Mesendoderm (in vitro differentiated cells): ENCODE measurements around the gene GRIA2.

ENCODE experiments used
- DNase-seq: peaks from one replicate; pipeline ENCODE4 v3.0.0; 2013
- H2AK5ac ChIP-seq: 2 replicates; pipeline ENCODE4 v1.6.1; 2013; ENCODE audit warnings: low read length, inconsistent platforms
- H2BK120ac ChIP-seq: 2 replicates; pipeline ENCODE4 v1.6.1; 2013; ENCODE audit warnings: low read depth, mild to moderate bottlenecking, low read length, moderate library complexity, mixed read lengths
- H2BK15ac ChIP-seq: replicated peaks from 2 replicates; pipeline ENCODE4 v1.6.1; 2013; ENCODE audit warnings: low read depth, mild to moderate bottlenecking, moderate library complexity
- H2BK5ac ChIP-seq: 2 replicates; pipeline ENCODE4 v1.6.1; 2013; ENCODE audit warnings: low read length, inconsistent platforms
- H3K18ac ChIP-seq: 2 replicates; pipeline ENCODE4 v1.6.1; 2013; ENCODE audit warnings: mild to moderate bottlenecking, low read length, mixed read lengths
- H3K23ac ChIP-seq: one replicate; pipeline ENCODE4 v1.6.1; 2013; ENCODE audit warnings: low read length
- H3K27ac ChIP-seq: 2 replicates; pipeline ENCODE4 v1.5.1; 2013; ENCODE audit warnings: low read depth, mild to moderate bottlenecking, inconsistent platforms, low read length, moderate library complexity
- H3K27me3 ChIP-seq: 2 replicates; pipeline ENCODE4 v1.6.1; 2013; ENCODE audit warnings: low read length, control low read depth, mild to moderate bottlenecking, inconsistent platforms; ENCODE audit not compliant: insufficient read depth, poor library complexity
- H3K36me3 ChIP-seq: 2 replicates; pipeline ENCODE4 v1.6.1; 2013; ENCODE audit warnings: low read length, inconsistent platforms; ENCODE audit not compliant: control insufficient read depth, insufficient read depth
- H3K4ac ChIP-seq: one replicate; pipeline ENCODE4 v1.6.1; 2013; ENCODE audit warnings: low read depth, mild to moderate bottlenecking, low read length, moderate library complexity
- H3K4me1 ChIP-seq: 2 replicates; pipeline ENCODE4 v1.6.1; 2013; ENCODE audit warnings: low read depth, low read length, inconsistent platforms; ENCODE audit not compliant: control insufficient read depth
- H3K4me2 ChIP-seq: 2 replicates; pipeline ENCODE4 v1.6.1; 2013; ENCODE audit warnings: low read length
- H3K4me3 ChIP-seq: 2 replicates; pipeline ENCODE4 v1.5.1; 2013; ENCODE audit warnings: mild to moderate bottlenecking, low read length
- H3K56ac ChIP-seq: one replicate; pipeline ENCODE4 v1.6.1; 2013; ENCODE audit warnings: low read length
- H3K79me1 ChIP-seq: 2 replicates; pipeline ENCODE4 v1.6.1; 2013; ENCODE audit warnings: low read length, inconsistent platforms
- H3K79me2 ChIP-seq: 2 replicates; pipeline ENCODE4 v1.6.1; 2013; ENCODE audit warnings: mild to moderate bottlenecking, low read length; ENCODE audit not compliant: control insufficient read depth, insufficient read depth
- H3K9ac ChIP-seq: 2 replicates; pipeline ENCODE4 v1.6.1; 2013; ENCODE audit warnings: low read length, inconsistent platforms
- H4K5ac ChIP-seq: one replicate; pipeline ENCODE4 v1.6.1; 2013; ENCODE audit warnings: low read length
- H4K8ac ChIP-seq: one replicate; pipeline ENCODE4 v1.6.1; 2013; ENCODE audit warnings: low read depth, mild to moderate bottlenecking, control low read depth, low read length, moderate library complexity
- WGBS: extraction: QIAGEN DNeasy Blood & Tissue Kit; methylation state at CpG from one replicate; pipeline ENCODE4 v1.1.7; 2013; ENCODE audit warnings: low lambda C conversion rate, missing lambda C conversion rate; ENCODE audit not compliant: insufficient coverage; ENCODE audit errors: extremely low coverage; 5-methylcytosine and 5-hydroxymethylcytosine counted together

Gene GRIA2

GRCh38 chr4:157300701-157301100, 80.2 kb downstream of the GRIA2 start:
- H3K79me1 ChIP-seq, result no peaks in the 10 kb centered on the region
- H3K36me3 ChIP-seq, result no peaks in the 10 kb centered on the region
- H2BK15ac ChIP-seq, result no peak overlapping the region
- H3K4me2 ChIP-seq, result no peak overlapping the region
- no peak overlapping the region for H4K5ac ChIP-seq
- H3K27ac ChIP-seq, result no peak overlapping the region
- H3K56ac ChIP-seq, result no peak overlapping the region
- no peak overlapping the region for H4K8ac ChIP-seq
- H3K4me1 ChIP-seq, result no peaks in the 10 kb centered on the region
- H3K4me3 ChIP-seq, result no peak overlapping the region
- no CpG with 5 or more reads among the region's 2 CpGs for WGBS
- H3K4ac ChIP-seq, result no peak overlapping the region
- H2BK5ac ChIP-seq, result no peak overlapping the region
- H3K27me3 ChIP-seq, result no peaks in the 10 kb centered on the region
- peak; percentile 5 for DNase-seq
- H2BK120ac ChIP-seq, result no peak overlapping the region
- H3K79me2 ChIP-seq, result no peaks in the 10 kb centered on the region
- H3K18ac ChIP-seq, result no peak overlapping the region
- H3K9ac ChIP-seq, result no peak overlapping the region
- no peak overlapping the region for H2AK5ac ChIP-seq
- H3K23ac ChIP-seq, result no peak overlapping the region

- no peak overlapping the region for H4K8ac ChIP-seq
- H3K79me1 ChIP-seq, result no peaks in the 10 kb centered on the region
- no peaks in the 10 kb centered on the region for H3K79me2 ChIP-seq
- no peaks in the 10 kb centered on the region for H3K27me3 ChIP-seq
- H4K5ac ChIP-seq, result no peak overlapping the region
- no peaks in the 10 kb centered on the region for H3K36me3 ChIP-seq
- no peak overlapping the region for H3K23ac ChIP-seq
- H2BK15ac ChIP-seq, result no peak overlapping the region
- no peak overlapping the region for H3K4me2 ChIP-seq
- peak; percentile 5 for DNase-seq
- H3K56ac ChIP-seq, result no peak overlapping the region
- no peak overlapping the region for H3K18ac ChIP-seq
- no peak overlapping the region for H2BK120ac ChIP-seq
- no peak overlapping the region for H2BK5ac ChIP-seq
- H3K4me1 ChIP-seq, result no peaks in the 10 kb centered on the region
- H3K9ac ChIP-seq, result no peak overlapping the region
- H3K4me3 ChIP-seq, result no peak overlapping the region
- no peak overlapping the region for H2AK5ac ChIP-seq
- H3K4ac ChIP-seq, result no peak overlapping the region
- no peak overlapping the region for H3K27ac ChIP-seq
- no CpG with 5 or more reads among the region's 6 CpGs for WGBS
Measured at GRCh38 chr4:157303471-157303960, 83.0 kb downstream of the GRIA2 start.

- no CpG with 5 or more reads among the region's 5 CpGs for WGBS
- Histone ChIP-seq H3K9ac (no peak overlapping the region), H3K79me2 (no peaks in the 10 kb centered on the region), H3K4me1 (no peaks in the 10 kb centered on the region), H2BK120ac (no peak overlapping the region), H3K4ac (no peak overlapping the region), H3K56ac (no peak overlapping the region), H4K8ac (no peak overlapping the region), H3K79me1 (no peaks in the 10 kb centered on the region), H3K23ac (no peak overlapping the region), H3K4me3 (no peak overlapping the region), H2BK5ac (no peak overlapping the region), H2BK15ac (no peak overlapping the region), H3K36me3 (no peaks in the 10 kb centered on the region), H4K5ac (no peak overlapping the region), H3K27me3 (no peaks in the 10 kb centered on the region), H2AK5ac (no peak overlapping the region), H3K27ac (no peak overlapping the region), H3K4me2 (no peak overlapping the region), H3K18ac (no peak overlapping the region)
- no peak for DNase-seq
Measured at GRCh38 chr4:157304769-157305168, 84.2 kb downstream of the GRIA2 start.

GRCh38 chr4:157312702-157313101, 92.2 kb downstream of the GRIA2 start:
- Histone ChIP-seq H3K23ac (no peak overlapping the region), H3K18ac (no peak overlapping the region), H3K56ac (no peak overlapping the region), H3K9ac (no peak overlapping the region), H2BK15ac (no peak overlapping the region), H3K27ac (no peak overlapping the region), H3K4me2 (no peak overlapping the region), H3K79me2 (no peaks in the 10 kb centered on the region), H2BK5ac (no peak overlapping the region), H3K27me3 (no peaks in the 10 kb centered on the region), H3K4me3 (no peak overlapping the region), H4K5ac (no peak overlapping the region), H2BK120ac (no peak overlapping the region), H3K4ac (no peak overlapping the region), H3K4me1 (no peaks in the 10 kb centered on the region), H3K36me3 (no peaks in the 10 kb centered on the region), H4K8ac (no peak overlapping the region), H2AK5ac (no peak overlapping the region), H3K79me1 (no peaks in the 10 kb centered on the region)
- whole genome bisulfite sequencing, result no CpG with 5 or more reads among the region's 5 CpGs
- no peak for DNase-seq

- no peaks in the 10 kb centered on the region for H3K4me1 ChIP-seq
- no peaks in the 10 kb centered on the region for H3K27me3 ChIP-seq
- no peak overlapping the region for H3K56ac ChIP-seq
- H3K9ac ChIP-seq, result no peak overlapping the region
- no peak overlapping the region for H3K18ac ChIP-seq
- no peak overlapping the region for H2BK15ac ChIP-seq
- H4K8ac ChIP-seq, result no peak overlapping the region
- no peaks in the 10 kb centered on the region for H3K79me1 ChIP-seq
- H3K36me3 ChIP-seq, result no peaks in the 10 kb centered on the region
- no peak for DNase-seq
- H3K27ac ChIP-seq, result no peak overlapping the region
- H3K4ac ChIP-seq, result no peak overlapping the region
- H3K4me3 ChIP-seq, result no peak overlapping the region
- no peaks in the 10 kb centered on the region for H3K79me2 ChIP-seq
- H3K23ac ChIP-seq, result no peak overlapping the region
- H2BK120ac ChIP-seq, result no peak overlapping the region
- no peak overlapping the region for H3K4me2 ChIP-seq
- H2BK5ac ChIP-seq, result no peak overlapping the region
- no CpG with 5 or more reads among the region's 1 CpG for WGBS
- no peak overlapping the region for H4K5ac ChIP-seq
- H2AK5ac ChIP-seq, result no peak overlapping the region
Measured at GRCh38 chr4:157314906-157315305, 94.4 kb downstream of the GRIA2 start.

GRCh38 chr4:157315968-157316367, 95.4 kb downstream of the GRIA2 start:
- no peak overlapping the region for H3K27ac ChIP-seq
- no peaks in the 10 kb centered on the region for H3K79me2 ChIP-seq
- H2AK5ac ChIP-seq, result no peak overlapping the region
- no peak overlapping the region for H2BK120ac ChIP-seq
- H3K4me1 ChIP-seq, result no peaks in the 10 kb centered on the region
- H4K8ac ChIP-seq, result no peak overlapping the region
- H3K9ac ChIP-seq, result no peak overlapping the region
- no peak overlapping the region for H3K4me2 ChIP-seq
- no peak overlapping the region for H3K23ac ChIP-seq
- no peak overlapping the region for H3K18ac ChIP-seq
- H3K4ac ChIP-seq, result no peak overlapping the region
- H3K56ac ChIP-seq, result no peak overlapping the region
- DNase-seq, result no peak
- no CpG with 5 or more reads among the region's 1 CpG for WGBS
- H2BK5ac ChIP-seq, result no peak overlapping the region
- no peak overlapping the region for H4K5ac ChIP-seq
- H2BK15ac ChIP-seq, result no peak overlapping the region
- H3K27me3 ChIP-seq, result no peaks in the 10 kb centered on the region
- H3K36me3 ChIP-seq, result no peaks in the 10 kb centered on the region
- H3K79me1 ChIP-seq, result no peaks in the 10 kb centered on the region
- no peak overlapping the region for H3K4me3 ChIP-seq
